GM12878 (cell line): ENCODE data around the gene CCDC54. TPM values are rescaled to one million over a fixed set of nuclear protein-coding genes. Genes with fewer than 3 reads are reported as not detected.

Experiments
- ATAC-seq: fragments of 200-7000 bp; cut with Tn5 transposase; 3 replicates; pipeline ENCODE4 v1.9.1; 2020; ENCODE audit warnings: mild to moderate bottlenecking, moderate library complexity
- BruUV-seq: library from RNA; stranded (reverse); fragments of 400-500 nt; replicated peaks from 2 replicates; lab custom pipeline; 2021; lab: Mats Ljungman, UMichigan
- CTCF ChIA-PET: fragments of 300-600 bp; sonication (Branson Sonifier 250); formaldehyde crosslinking; extraction: SDS; loops from one replicate; lab custom pipeline; 2021; ENCODE audit warnings: inconsistent platforms; lab: Yijun Ruan, JAX
- POLR2A ChIA-PET: fragments of 350-600 bp; formaldehyde crosslinking; extraction: SDS; loops from one replicate; lab custom pipeline; 2021; ENCODE audit warnings: inconsistent platforms; lab: Charles Lee
- RAD21 ChIA-PET: fragments of 300-600 bp; sonication (Branson Sonifier 250); formaldehyde crosslinking; loops from one replicate; lab custom pipeline; 2023; ENCODE audit warnings: antibody characterized with exemption; ENCODE audit not compliant: unreplicated experiment; lab: Charles Lee
- SMC1A ChIA-PET: fragments of 300-600 bp; sonication (Branson Sonifier 250); formaldehyde crosslinking; loops from one replicate; lab custom pipeline; 2023; ENCODE audit not compliant: unreplicated experiment, uncharacterized antibody; lab: Charles Lee
- DNase-seq: peaks from one replicate; pipeline ENCODE4 v3.0.0-alpha.2; 2011; ENCODE audit warnings: low read depth, low spot score
- FAIRE-seq: peaks from 3 replicates; lab custom pipeline; 2011; peaks lifted over from hg19 to GRCh38; lab: Jason Lieb, UNC
- H2AFZ ChIP-seq: 2 replicates; pipeline ENCODE4 v1.6.0; 2011; ENCODE audit warnings: low read depth, low read length, control low read depth; ENCODE audit not compliant: control insufficient read depth
- H3K27ac ChIP-seq: 2 replicates; pipeline ENCODE4 v1.5.1; 2011; ENCODE audit warnings: control low read depth; ENCODE audit not compliant: control insufficient read depth, insufficient read depth
- H3K27me3 ChIP-seq, 2 experiments: replicated peaks in 1 of 2; 2 replicates each; pipeline versions ENCODE4 v1.6.0 to v1.6.1; 2011; ENCODE audit warnings: low read length in 1 of 2; ENCODE audit not compliant: control insufficient read depth in 2 of 2, insufficient read depth in 2 of 2
- H3K36me3 ChIP-seq, 2 experiments: 2 replicates each; pipeline ENCODE4 v1.5.1; 2011; ENCODE audit warnings: low read length in 1 of 2; ENCODE audit not compliant: control insufficient read depth in 2 of 2, insufficient read depth in 2 of 2
- H3K4me1 ChIP-seq: 2 replicates; pipeline ENCODE4 v1.6.1; 2011; ENCODE audit warnings: mild to moderate bottlenecking, low read length, moderate library complexity, mixed read lengths; ENCODE audit not compliant: control insufficient read depth, insufficient read depth
- H3K4me2 ChIP-seq: 2 replicates; pipeline ENCODE4 v1.6.0; 2011; ENCODE audit warnings: control low read depth; ENCODE audit not compliant: control insufficient read depth, insufficient read depth
- H3K4me3 ChIP-seq: fragments of 200-600 bp; sonication (generic); 2 replicates; pipeline ENCODE4 v1.5.1; 2016
- H3K79me2 ChIP-seq: 2 replicates; pipeline ENCODE4 v1.6.0; 2011; ENCODE audit warnings: low read length; ENCODE audit not compliant: control insufficient read depth, insufficient read depth
- H3K9ac ChIP-seq: 2 replicates; pipeline ENCODE4 v1.8.0; 2011; ENCODE audit warnings: low read length, control low read depth, mixed read lengths; ENCODE audit not compliant: control insufficient read depth, insufficient read depth
- H3K9me3 ChIP-seq: replicated peaks from 3 replicates; pipeline ENCODE4 v1.5.1; 2011; ENCODE audit warnings: mild to moderate bottlenecking, low read length; ENCODE audit not compliant: control insufficient read depth, insufficient read depth
- H4K20me1 ChIP-seq: 2 replicates; pipeline ENCODE4 v1.6.0; 2011; ENCODE audit not compliant: control insufficient read depth, insufficient read depth
- BMI1 ChIP-seq: fragments of 450-650 bp; IDR thresholded peaks from 2 replicates; pipeline ENCODE4 v1.6.1; 2016; ENCODE audit warnings: mild to moderate bottlenecking, moderate library complexity, borderline replicate concordance
- CTCF ChIP-seq, 3 experiments: IDR thresholded peaks in 2 of 3; conservative IDR thresholded peaks in 1 of 3; 2 replicates each; pipeline ENCODE4 v1.5.1; 2011; ENCODE audit warnings: low read depth in 3 of 3, low read length in 3 of 3, mild to moderate bottlenecking in 3 of 3, control low read depth in 2 of 3, moderate library complexity in 2 of 3, inconsistent platforms in 1 of 3, mixed read lengths in 1 of 3; ENCODE audit not compliant: control insufficient read depth in 2 of 3, insufficient read depth in 1 of 3; ENCODE audit errors: extremely low read depth in 1 of 3
- ETV6 ChIP-seq, 2 experiments: fragments of 450-650 bp in 1 of 2; IDR thresholded peaks in 1 of 2; conservative IDR thresholded peaks in 1 of 2; 2 replicates each; pipeline ENCODE4 v1.6.1; 2014; ENCODE audit warnings: antibody characterized with exemption in 1 of 2, borderline replicate concordance in 1 of 2, low read depth in 1 of 2, mild to moderate bottlenecking in 1 of 2, moderate library complexity in 1 of 2
- RAD21 ChIP-seq: IDR thresholded peaks from 2 replicates; pipeline ENCODE4 v1.6.1; 2011; ENCODE audit warnings: mild to moderate bottlenecking, low read depth, low read length, moderate library complexity; ENCODE audit not compliant: insufficient read depth
- SMC3 ChIP-seq: IDR thresholded peaks from 2 replicates; pipeline ENCODE4 v1.6.1; 2011; ENCODE audit warnings: low read length, improper control_type of control experiment, borderline replicate concordance
- WGBS: methylation state at CpG from one replicate; pipeline ENCODE4 v1.1.6; 2016; ENCODE audit warnings: low lambda C conversion rate; ENCODE audit not compliant: insufficient replicate concordance, insufficient coverage; ENCODE audit errors: missing lambda C conversion rate; 5-methylcytosine and 5-hydroxymethylcytosine counted together
- in situ Hi-C: fragments of 300-500 bp; cut with MboI; formaldehyde crosslinking; loops from 9 replicates; pipeline ENCODE4 v1.14.3; 2018; ENCODE audit warnings: mixed read lengths
- intact Hi-C: fragments of 100-400 bp; cut with micrococcal nuclease; formaldehyde crosslinking; loops from one replicate; pipeline ENCODE4 v1.14.2; 2022; ENCODE audit not compliant: unreplicated experiment
- polyA plus RNA-seq, 11 experiments: library from polyadenylated mRNA; depleted of rRNA in 4 of 11; unstranded in 6 of 11; stranded (reverse) in 5 of 11; fragments of >200 nt; fragmentation: Nextera tagmentation in 4 of 11; fragmentation: Illumina TruSeq in 1 of 11; extraction: Ambion mirVana in 4 of 11; extraction: Trizol in 1 of 11; gene quantifications; 1 replicate in 1 of 11; 2 replicates in 10 of 11; pipeline versions ENCODE4 v1.2.1 to v1.2.3, GENCODE V29; 2011 to 2016; ENCODE audit warnings: inconsistent platforms in 2 of 11, missing spikeins in 2 of 11, low read depth in 1 of 11
- total RNA-seq, 4 experiments: library from RNA; depleted of rRNA in 3 of 4; stranded (reverse); fragments of >200 nt in 3 of 4; fragmentation: Illumina TruSeq in 1 of 4; extraction: Trizol in 1 of 4; gene quantifications; 2 replicates each; pipeline versions ENCODE4 v1.2.1 to v1.2.3, GENCODE V29; 2013 to 2021

The CCDC54 gene
- total and polyA plus RNA-seq, 10 of the 15 experiments (the other 5 are each of a cell fraction or from before 2014, with no cell fraction given): not detected

- DNase-seq (no peak), FAIRE-seq (peak; percentile 76), ATAC-seq (peak; percentile 86)
- in situ Hi-C loops: loop anchor here (5.0 kb wide), 1 partner anchor 184 kb away; no protein-coding TSS in a partner anchor
- BruUV-seq: no TSS peak
- CTCF ChIA-PET: interaction anchor here (0.6 to 3.9 kb wide), 47 partner anchors 8 to 1191 kb away, joined by 3 to 56 read pairs (median 4); no protein-coding TSS in a partner anchor
- H3K27ac ChIP-seq: no peak overlapping the region
- H3K36me3 ChIP-seq: no peaks in the 10 kb centered on the region
- H3K9ac ChIP-seq: no peak overlapping the region
- H3K4me2 ChIP-seq: 0 out of 2 replicates have a peak overlapping the region, but pooled peaks have one; percentile 13
- no peaks in the 10 kb centered on the region for H3K79me2 ChIP-seq
- no peaks in the 10 kb centered on the region for H3K9me3 ChIP-seq
- intact Hi-C loops: loop anchor here (1.0 kb wide), 2 partner anchors 149 to 185 kb away; no protein-coding TSS in a partner anchor
- POLR2A ChIA-PET: no interaction called here
- RAD21 ChIA-PET: interaction anchor here (0.6 to 2.4 kb wide), 10 partner anchors 8 to 255 kb away, joined by 3 to 27 read pairs (median 4); no protein-coding TSS in a partner anchor
- no peaks in the 10 kb centered on the region for H4K20me1 ChIP-seq
- H3K27me3 ChIP-seq: no peaks in the 10 kb centered on the region
- H3K4me3 ChIP-seq: no peak overlapping the region
- no peaks in the 10 kb centered on the region for H3K4me1 ChIP-seq
- TF ChIP-seq BMI1 (0 out of 2 replicates have a peak, but pooled peaks have one; percentile 25), ETV6 (conservative IDR thresholded peaks at IDR 0.05 in 1 of 2, IDR thresholded peaks at IDR 0.05 in 1 of 2; ENCODE audit: borderline replicate concordance in 1 of 2, low read depth in 1 of 2) (no peak), CTCF (IDR thresholded peaks at IDR 0.05 in 2 of 3, conservative IDR thresholded peaks at IDR 0.05 in 1 of 3; ENCODE audit: control insufficient read depth in 2 of 3, extremely low read depth in 1 of 3, insufficient read depth in 1 of 3, low read depth in 3 of 3, low read length in 3 of 3) (peak; percentile 50 to 59 (median 57); a peak in 5 of 6 replicates), SMC3 (peak; percentile 71; the same call in 1 of the 2 replicates), RAD21 (peak; percentile 58)
- SMC1A ChIA-PET: interaction anchor here (0.7 to 2.6 kb wide), 22 partner anchors 8 to 237 kb away, joined by 3 to 18 read pairs (median 3); no protein-coding TSS in a partner anchor
- 0% methylated on average over 4 of the region's 4 CpGs for WGBS
- H2AFZ ChIP-seq: no peak overlapping the region
These were observed 44.0 kb downstream of the CCDC54 start for GRCh38 chr3:107421170-107421792.
